HG02588 (cell line): Measurements from ENCODE around the gene SEMA7A.

Experiments used
- ATAC-seq: cut with Tn5 transposase; IDR thresholded peaks from one replicate; pipeline ENCODE4 v1.9.1; 2021; ENCODE audit warnings: mild to moderate bottlenecking, moderate library complexity; ENCODE audit not compliant: unreplicated experiment

Gene SEMA7A

DNA sequence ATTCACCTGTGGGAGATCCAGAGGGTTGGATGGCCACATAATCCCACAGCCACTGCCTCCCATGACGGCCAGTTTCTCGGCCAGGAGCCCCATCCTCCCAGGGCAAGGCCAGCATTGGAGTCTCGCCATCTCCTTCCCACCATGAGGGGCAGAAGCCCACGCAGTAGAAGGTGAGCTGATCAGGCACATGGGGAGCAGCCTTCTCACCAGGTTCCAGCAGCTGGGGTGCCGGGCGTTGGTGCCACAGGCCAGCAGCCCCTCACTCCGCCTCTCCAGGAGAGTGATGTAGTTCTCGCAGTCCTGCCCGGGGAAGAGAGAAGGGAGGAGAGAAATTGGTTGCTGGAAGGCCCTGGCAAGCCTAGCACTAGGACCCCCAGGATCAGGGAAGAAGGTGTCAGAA is 16.1 kb downstream of the SEMA7A start:
- ATAC-seq: no peak

- ATAC-seq: no peak
Observed at GRCh38 chr15:74417225-74417624, 16.5 kb downstream of the SEMA7A start.

DNA sequence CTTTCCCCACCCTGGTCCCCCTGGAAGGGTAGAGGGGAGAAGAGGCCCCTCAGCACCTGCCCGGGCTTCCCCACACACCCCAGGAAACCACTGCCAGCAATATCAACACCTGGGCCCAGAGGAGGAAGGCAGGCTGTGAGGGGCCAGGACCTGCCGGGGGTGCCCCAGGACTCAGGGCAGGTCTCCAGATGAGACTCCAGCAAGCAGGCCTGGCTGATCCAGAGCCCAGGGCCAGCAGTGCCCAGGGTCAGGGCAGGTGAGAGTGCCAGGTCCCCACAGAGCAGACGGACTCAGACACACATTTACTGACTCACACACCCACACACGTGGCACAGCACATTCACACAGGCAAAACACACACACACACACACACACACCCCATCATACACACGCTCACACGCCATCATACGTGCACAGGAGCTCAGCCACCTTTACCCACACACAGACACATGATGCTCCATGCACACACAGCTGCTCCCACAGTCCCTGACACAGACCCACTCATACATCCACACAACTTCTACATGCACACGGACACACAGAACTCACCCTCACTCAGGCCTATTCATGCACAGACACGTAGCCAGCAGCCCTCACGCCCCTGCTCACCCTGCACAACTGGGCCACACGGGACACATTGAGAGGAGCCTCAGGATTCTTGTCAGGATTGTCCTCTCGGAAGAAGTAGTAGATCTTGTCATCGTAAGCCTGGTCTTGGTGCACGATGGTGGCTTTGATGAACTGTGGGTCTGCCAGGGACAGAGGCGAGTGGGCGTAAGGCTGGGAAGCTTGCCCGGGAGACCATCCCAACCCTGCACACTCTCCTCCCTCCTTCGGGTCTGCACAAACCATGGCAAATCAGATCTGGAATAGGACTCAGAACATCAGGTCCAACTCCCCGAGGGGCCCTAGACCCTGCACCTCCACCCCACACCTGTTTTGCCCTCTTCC is 17.5 kb downstream of the SEMA7A start:
- no peak for ATAC-seq

- ATAC-seq: no peak
Observed at GRCh38 chr15:74414603-74415338, 19.0 kb downstream of the SEMA7A start.

- no peak for ATAC-seq
Observed at GRCh38 chr15:74414081-74414580, 19.6 kb downstream of the SEMA7A start.

GRCh38 chr15:74413350-74414080 is 20.2 kb downstream of the SEMA7A start:
- ATAC-seq: no peak

- ATAC-seq: no peak
Observed at GRCh38 chr15:74412159-74412558, 21.6 kb downstream of the SEMA7A start.

DNA sequence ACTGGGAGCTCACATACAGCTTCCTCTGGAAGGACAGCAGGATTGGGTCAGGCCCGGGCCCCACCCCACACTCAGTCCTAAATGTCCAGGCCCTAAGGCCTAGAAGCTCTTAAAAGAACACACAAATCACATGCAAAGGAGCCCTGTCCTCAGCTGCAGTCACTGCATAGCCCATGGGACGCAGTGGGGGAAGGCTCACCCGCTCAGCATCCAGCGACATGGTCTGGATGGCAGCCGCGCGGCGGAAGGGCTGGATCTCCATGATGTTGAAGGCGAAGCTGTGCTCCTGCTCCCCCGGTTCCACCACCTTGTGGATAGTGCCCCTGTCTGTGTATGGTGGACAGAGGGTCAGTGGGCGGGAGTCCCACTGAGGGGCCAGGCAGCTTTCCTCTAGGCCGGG is 22.1 kb downstream of the SEMA7A start:
- no peak for ATAC-seq

DNA sequence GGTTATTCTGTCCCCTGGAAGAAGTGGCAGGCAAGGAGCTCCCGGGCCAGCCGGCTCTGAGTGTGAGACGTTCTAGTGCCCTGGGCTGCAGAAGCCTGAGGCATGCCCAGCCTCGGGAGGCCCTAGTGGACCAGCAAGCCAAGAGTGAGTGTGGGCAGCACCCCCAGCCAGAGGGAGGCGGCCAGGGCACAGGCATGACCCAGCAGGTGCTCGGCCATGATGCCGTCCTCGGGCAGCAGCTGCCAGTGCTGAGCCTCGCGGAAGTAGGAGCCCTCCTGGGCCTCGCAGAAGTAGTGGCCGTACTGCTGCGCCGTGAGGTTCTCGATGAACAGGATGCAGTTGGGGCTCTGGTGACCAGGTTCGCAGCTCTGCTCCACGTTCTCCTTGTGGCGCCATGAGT is 23.3 kb downstream of the SEMA7A start:
- ATAC-seq: no peak

- no peak for ATAC-seq
Observed at GRCh38 chr15:74409225-74409624, 24.5 kb downstream of the SEMA7A start.

GRCh38 chr15:74408815-74409214 is 24.9 kb downstream of the SEMA7A start:
- ATAC-seq: no peak

GRCh38 chr15:74408385-74408784 is 25.4 kb downstream of the SEMA7A start:
- no peak for ATAC-seq

DNA sequence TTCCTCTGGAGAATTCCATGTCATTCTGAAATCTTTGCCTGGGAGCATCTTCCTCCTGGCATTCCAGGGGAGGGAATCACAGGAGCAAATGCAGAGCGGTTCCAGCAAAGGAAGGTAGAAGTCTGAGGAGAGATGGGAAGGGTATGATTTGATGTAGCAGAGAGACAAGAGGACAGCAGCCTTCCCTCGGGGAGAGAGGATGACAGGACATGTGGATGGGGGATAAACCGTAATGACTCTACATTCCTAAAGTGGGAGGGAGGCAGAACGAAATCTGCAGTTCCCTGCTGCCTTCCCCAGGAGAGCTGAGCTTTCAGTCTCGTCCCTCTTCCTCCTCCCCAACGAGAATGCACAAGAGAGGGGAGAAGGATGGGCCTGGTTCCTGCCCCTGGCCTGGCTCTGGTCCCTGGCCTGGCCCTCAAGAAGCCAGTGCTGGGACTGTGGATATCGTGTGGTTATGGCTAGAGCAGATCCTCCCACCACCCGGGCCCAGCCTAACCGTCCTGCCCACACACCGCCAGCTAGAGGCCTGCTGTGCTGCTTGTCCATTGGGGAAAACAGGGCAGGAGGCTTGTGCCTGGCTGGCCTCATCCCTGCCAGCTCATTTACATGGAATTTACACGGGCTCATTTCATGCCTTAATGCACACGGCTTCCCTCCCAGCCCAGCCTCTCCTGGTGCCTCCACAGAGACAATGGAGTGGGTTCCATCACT is 26.6 kb downstream of the SEMA7A start:
- ATAC-seq: no peak

- no peak for ATAC-seq
Observed at GRCh38 chr15:74406517-74406916, 27.2 kb downstream of the SEMA7A start.

DNA sequence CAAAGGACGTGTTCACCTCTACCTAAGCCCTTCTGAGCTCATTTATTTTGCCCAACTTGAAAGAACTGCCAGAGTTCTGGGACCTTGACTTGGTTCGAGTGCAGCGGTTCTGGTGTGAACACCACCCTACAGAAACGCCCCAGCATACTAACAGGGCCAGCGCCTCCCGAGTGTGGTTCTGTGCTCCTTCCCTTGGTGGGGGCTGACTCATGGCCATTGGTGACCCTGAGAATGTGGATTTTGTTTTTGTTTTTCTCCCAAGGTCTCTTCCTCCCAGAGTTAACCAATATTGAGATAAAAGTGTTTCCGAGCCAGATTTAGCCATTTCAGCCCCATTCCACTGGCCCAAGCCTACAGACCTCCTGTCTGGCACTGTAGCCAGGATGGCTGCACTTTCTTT is 27.9 kb downstream of the SEMA7A start:
- ATAC-seq: no peak

DNA sequence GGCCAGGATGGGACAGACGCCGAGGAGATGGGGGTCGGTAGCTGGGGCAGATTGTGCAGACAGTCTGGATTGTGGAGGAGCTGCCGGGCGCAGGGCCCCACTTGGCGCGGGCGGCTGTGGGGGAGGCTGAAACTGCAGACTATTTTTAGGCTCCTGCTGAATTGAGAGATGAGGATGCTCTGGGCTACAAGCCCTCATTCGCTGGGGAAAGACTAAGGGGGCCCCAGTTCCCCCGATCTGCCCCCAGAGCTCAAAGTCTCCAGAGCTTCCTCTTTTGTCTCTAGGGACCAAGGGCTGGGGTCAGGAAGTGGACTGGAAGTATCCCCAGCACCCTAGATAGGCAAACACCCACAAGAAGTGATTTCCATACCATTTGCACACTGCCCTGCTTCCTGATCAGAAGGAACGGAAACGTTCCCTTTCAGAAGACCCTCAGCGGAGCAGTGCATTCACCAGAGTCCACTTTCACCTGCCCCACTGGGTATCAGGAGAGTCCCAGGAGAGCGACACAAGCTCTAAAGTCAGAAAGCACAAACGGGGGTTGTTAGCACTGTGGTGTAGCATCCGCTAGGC is 29.7 kb downstream of the SEMA7A start:
- ATAC-seq: peak; percentile 27

DNA sequence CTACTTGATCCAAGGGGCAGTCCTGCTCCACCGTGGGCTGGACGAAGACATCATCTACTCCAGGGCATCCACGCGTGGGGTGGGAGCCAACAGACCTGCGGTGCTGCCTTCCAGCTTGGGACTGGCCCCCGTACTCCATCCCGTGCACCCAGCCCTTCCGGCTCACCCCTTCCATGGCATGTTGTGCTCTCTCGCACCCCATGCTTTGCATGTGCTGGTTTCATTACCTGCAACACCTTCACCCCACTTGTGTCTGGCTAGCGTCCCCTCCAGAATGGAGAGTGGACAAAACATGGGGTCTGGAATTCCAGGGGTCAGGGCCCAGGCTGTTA is 30.2 kb downstream of the SEMA7A start:
- ATAC-seq: no peak

GRCh38 chr15:74402873-74403587 is 30.7 kb downstream of the SEMA7A start:
- peak; percentile 26 for ATAC-seq

DNA sequence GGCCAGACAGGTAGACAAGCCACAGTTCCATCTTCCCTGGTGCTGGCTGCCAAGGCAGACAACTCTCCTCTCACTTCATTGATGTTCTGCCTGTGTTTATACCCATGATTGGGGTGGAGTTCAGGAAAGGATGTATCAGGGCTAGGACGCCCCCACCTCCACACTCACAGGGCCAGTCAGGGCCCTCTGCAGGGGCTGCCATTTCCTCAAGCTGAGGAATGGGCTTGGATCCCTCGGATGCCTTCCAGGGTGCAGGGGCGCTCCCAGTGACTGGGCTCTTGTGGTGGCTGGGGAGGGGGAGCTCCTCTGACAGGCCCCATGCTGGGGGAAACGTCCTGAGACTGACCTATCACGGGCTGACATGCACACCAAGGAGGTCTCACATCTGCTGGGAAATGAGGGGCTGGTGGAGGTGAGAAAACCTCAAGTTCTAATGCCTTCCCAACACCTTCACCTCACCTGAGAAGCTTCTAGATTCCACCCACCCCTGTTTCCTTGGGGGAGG is 31.4 kb downstream of the SEMA7A start:
- ATAC-seq: no peak
